HuH-7.5 (cell line): ENCODE data around the gene NBEA.
"Not testable (repeated sequence)": the region's sequence is repeated elsewhere in the genome, so short reads cannot be mapped to it uniquely, and the experiment has no call there.

Source experiments
- DNase-seq: peaks from one replicate; pipeline ENCODE4 v3.0.0; 2011; ENCODE audit warnings: low spot score

The NBEA gene

DNA sequence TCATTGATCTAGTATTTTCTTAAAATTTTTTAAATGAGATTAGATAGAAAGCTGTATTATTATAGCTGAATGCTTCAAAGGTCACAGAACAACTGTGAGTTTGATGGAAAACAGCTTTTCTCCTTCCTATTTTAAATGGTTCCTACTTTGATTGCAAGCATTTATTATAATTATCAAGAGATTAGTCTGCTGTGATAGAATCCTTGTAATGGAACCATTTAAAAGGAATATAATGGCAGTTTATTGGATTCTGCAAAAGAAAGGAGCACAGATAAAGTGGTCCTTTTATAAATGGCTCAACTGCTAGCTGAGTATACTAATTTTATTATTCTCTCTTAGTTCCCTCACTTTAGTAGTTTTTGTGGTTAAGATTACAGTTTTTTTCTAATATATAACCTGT, 447.5 kb downstream of the NBEA start:
- DNase-seq: no peak

- DNase-seq: no peak
Observed at GRCh38 chr13:35392768-35393167, 450.7 kb downstream of the NBEA start.

- DNase-seq: no peak
Observed at GRCh38 chr13:35393886-35394285, 451.8 kb downstream of the NBEA start.

DNA sequence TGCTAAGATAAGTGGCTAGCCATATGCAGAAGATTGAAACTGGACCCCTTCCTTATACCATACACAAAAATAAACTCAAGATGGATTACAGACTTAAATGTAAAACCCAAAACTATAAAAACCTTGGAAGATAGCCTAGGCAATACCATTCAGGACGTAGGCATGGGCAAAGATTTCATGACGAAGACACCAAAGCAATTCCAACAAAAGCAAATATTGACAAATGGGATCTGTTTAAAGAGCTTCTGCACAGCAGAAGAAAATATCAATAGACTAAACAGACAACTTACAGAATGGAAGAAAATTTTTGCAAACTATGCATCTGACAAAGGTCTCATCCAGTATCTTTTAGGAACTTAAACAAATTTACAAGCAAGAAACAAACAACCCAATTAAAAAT, 466.2 kb downstream of the NBEA start:
- not testable (repeated sequence) for DNase-seq

- no peak for DNase-seq
Observed at GRCh38 chr13:35411059-35411744, 469.1 kb downstream of the NBEA start.

DNA sequence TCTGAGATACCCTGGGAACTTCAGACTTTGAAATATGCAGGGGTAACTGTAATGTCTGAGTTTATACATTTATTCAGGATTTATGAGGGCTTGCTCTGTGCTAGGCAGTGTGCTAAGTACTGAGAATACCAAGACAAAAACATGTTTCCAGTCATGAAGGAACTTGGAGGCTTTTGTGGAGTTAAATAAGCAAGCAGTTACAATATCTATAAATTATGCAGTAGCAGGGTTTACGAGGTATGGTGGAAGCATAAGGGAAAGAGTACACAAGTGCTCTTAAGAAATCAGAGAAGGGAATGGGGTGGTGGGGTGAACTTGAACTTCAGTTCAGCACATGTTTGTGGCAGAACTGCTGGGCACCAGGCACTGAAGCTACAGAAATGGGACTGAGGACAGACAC, 506.4 kb downstream of the NBEA start:
- no peak for DNase-seq

DNA sequence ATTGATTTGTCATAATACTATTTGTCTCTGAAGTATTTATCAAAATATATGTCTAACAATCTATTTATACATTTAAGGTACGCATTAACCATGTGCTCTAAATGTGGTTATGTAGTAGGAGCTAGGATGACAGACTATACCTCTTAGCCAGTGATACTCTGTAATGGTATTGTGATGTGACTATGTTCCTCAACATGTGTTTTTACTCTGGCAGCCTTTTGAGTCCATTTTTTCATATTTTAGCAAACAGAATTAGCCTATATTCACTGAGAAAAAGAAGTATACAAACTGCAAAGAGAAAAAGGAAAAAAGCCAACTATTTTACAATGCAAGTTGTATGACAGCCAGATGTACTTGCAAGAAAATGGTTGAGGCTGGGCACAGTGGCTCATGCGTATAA, 507.8 kb downstream of the NBEA start:
- DNase-seq: no peak

GRCh38 chr13:35455022-35455421, 513.0 kb downstream of the NBEA start:
- DNase-seq: no peak

DNA sequence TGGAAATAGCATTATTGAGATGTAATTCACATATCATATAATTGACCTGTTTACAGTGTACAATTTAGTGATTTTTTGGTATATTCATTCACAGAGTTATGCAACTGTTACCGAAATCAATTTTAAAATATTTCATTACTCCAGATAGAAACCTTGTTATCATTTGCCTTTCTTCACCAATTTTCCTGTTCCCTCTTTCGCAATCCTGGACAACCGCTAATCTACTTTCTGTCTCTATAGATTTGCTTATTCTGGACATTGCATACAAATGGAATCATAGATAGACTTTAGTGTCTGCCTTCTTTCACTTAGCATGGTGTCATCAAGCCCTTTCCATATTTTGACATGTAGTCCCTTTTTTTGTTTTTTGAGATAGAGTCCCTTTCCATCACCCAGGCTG, 515.2 kb downstream of the NBEA start:
- DNase-seq: no peak

DNA sequence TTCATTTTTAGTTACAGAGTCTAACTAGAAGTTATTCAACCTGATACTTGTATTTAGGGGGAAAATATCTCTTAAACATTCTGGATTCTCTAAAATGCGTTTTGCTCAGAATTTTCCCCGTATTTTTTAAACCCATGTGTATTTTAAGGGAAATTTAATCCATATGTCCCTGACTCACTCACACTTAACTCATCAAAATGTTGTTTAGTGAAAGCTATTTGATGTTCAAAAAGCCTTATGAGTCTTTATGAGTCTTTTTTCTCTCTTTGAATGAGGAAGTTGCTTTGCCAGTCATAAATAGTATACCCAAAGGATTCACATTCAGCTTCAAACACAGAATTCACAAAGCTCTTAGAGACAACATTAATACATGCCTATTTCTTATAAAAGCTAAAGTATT, 518.0 kb downstream of the NBEA start:
- no peak for DNase-seq

GRCh38 chr13:35465371-35465770, 523.3 kb downstream of the NBEA start:
- DNase-seq: no peak

DNA sequence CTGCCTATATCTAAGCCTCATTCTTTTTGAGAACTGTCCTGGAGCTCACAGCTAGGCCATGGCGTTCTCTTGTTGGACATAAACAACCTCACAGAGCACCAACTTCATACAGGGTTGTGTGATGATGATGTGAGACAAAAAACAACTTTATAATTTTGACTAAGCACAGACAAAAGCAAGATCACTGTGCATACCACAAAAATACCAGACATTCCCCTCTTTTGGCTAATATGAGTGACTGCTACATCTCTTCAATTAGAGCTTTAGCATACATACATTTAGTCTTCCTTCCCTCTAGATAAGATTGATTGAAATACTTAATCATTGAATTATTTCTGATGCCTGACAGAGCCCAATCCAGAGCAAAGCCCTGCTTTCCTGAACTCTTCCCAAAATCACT, 526.1 kb downstream of the NBEA start:
- DNase-seq: no peak

DNA sequence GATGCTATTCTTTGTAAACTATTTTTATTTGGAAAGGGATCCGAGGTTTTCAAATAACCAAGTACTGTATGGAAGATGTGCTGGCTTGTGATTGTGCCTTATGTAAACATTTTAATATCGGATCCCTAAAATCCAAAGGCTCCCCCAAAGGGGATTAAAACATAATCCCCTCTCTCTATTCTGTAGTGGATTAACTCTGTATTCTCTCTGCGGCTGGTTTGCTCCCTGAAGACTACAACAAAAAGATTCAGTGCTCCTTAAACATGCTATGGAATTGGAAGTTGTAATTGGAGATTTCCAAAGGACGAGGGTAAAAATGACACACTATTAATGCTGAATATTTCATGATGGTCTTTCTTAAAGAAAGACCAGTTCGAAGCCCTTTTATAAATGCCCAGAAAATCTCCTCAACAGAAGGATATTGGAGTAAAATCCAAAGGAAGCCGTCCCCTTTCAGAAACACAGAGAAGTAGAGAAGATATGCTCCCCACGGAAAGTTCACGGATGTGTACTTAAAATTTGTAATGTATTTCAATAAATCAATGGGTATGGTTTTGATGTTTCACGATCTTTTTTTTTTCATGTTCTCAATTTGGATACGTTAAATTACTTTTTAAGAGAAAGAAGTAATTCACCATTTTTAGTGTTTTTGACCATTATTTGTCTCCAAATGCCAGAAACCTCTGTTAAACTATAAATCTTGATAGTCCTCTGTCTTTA, 527.9 kb downstream of the NBEA start:
- no peak for DNase-seq

GRCh38 chr13:35470671-35471661, 528.9 kb downstream of the NBEA start:
- no peak for DNase-seq

DNA sequence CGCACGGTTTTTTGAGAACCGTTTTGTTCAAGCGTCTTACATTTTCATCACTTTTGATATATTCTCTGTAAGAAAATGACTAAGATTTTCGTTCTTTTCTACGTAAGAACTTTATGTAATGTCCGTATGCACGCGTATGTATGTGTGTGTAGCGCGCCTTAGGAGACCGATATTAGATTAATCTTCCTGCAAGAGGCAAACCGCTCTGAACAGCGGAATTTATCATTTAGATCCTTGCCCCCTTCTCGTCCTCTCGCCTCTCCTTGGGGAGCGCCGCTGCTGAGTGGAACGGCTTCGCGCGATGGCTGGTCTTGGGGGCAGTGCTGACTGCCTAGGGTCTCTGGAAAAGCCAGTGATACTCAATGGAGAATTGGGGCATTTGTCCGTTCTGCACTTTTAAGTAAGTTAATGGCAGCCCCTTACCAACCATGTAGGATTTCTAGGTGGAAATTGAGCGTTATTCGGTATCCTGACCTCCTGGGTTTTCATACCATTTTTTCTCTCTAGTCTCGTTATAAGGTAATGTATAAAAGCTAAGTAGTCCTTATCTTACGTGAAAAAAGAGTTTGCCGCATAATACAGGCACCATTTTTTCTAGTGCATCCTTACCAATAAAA, 529.7 kb downstream of the NBEA start:
- DNase-seq: no peak

DNA sequence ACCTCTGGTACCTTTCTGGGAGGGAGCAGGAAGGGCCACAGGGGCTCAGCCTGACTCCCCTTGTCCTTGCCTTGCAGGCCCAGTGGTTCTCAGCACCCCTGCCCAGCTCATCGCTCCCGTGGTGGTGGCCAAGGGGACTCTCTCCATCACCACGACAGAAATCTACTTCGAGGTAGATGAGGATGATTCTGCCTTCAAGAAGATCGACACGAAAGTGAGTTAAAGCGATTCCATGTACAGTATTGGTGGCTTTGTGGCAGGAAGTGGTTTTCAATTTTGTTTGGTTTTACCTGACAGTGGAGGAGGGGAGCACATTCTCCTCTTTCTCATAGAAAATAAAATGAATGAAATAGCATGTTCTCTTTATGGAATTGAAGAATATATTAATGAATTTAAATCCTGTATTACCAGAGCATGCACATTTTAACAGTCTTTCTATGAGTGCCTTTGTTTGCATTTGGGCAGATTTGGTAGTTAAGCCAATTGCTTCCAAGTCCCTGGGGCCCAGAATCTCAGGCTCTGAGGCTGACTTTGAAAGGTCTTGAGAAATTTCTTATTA, 530.3 kb downstream of the NBEA start:
- no peak for DNase-seq

- DNase-seq: no peak
Observed at GRCh38 chr13:35473206-35473775, 531.2 kb downstream of the NBEA start.

GRCh38 chr13:35473802-35474201, 531.7 kb downstream of the NBEA start:
- DNase-seq: no peak

DNA sequence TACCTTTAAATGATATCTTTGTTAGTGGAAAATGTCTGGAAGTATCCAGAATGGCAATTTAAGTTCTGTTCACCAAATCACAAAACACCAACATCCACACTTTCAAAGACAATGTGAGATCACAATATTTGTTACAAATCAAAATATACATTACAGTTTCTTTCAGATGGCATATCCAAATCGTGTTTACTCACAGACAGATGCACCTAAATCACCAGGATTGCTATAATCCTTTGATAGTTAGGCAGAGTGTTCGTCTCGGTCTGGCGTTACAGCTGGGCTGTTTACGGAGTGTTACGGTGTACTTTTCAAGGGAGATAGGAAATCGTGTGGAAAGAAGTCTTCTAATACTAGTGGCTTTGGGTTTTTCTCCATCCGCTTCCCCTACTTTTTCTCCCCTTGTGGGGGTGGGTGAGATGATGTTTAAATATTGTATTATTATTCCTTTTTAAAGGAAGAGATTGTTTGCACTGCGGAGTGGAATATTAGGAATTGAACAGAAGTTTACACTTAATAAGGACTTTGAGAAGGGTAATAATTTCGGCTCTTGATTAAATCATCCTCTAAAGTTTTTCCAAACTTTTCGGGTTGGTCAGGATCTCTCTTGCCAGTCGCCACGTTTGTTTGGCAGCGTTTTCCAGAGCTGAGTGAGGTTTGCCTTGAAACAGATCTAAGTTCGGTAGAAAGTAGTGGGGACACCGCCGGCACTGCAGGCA, 532.6 kb downstream of the NBEA start:
- DNase-seq: no peak

DNA sequence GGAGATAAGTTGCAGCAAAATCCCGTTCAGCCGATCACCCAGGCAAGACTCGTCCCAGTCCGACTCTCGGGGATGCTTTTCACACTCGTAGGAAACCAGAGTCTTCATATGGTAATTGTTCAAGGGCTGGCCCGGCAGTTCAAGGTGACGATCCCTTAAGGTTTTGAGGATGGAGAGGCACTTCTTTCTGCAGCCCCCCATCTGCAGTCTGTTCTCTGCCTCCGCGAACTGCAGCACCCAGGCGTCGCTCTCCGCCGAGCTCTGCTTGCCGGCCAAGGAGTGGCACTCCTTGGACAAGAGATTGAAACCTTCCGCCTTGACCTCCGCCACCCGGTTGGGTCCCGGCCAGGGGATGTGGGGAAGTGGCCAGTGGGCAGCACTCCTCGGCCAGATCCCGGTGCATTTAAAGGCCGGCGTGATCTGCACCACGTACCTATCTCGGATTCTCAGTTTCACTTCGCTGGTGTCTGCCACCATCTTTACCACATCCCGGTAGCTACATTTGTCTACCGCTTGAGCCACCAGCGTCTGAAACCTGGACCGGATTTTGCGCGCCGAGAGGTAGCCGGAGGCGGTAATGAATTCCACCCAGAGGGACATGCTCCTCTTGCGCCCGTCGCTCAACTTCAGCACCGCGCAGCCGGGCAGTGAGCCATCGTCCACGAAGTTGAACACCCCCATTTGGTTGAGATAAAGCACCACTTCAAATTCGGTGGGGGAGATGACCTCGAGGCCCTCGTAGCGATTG, 533.3 kb downstream of the NBEA start:
- no peak for DNase-seq
